Renal cortex interstitium (tissue), 11 donors: Measurements from ENCODE around the gene TEX261. TPM values are rescaled to one million over a fixed set of nuclear protein-coding genes. Genes with fewer than 3 reads are reported as not detected.

ENCODE experiments used
- DNase-seq, 11 donors: peaks; one replicate each; pipeline ENCODE4 v3.0.0-alpha.2; 2013; ENCODE audit warnings: low read depth in 9 of 11, low spot score in 4 of 11; ENCODE audit errors: extremely low read depth in 1 of 11
- polyA plus RNA-seq, 3 donors: library from polyadenylated mRNA; unstranded; fragments of 120-200 nt; gene quantifications; one replicate each; pipeline ENCODE4 v1.2.1, GENCODE V29; 2013; ENCODE audit not compliant: insufficient read length in 3 of 3

The TEX261 gene
- polyA plus RNA-seq, 3 donors = 49.8 to 55.9 (median 52.1) TPM

GRCh38 chr2:70946832-70947442, 47.7 kb downstream of the TEX261 start:
- peak in 5 of 11 donors; percentile 49 to 65 (median 57) for DNase-seq

GRCh38 chr2:70944111-70944690, 50.5 kb downstream of the TEX261 start:
- no peak for DNase-seq

- no peak for DNase-seq
These were observed 51.3 kb downstream of the TEX261 start for GRCh38 chr2:70943205-70943871.

- DNase-seq = no peak
These were observed 52.1 kb downstream of the TEX261 start for GRCh38 chr2:70942396-70943204.

- DNase-seq = no peak
These were observed 53.0 kb downstream of the TEX261 start for GRCh38 chr2:70941701-70942100.

GRCh38 chr2:70941186-70941585, 53.5 kb downstream of the TEX261 start:
- DNase-seq = no peak

- DNase-seq = no peak
These were observed 54.7 kb downstream of the TEX261 start for GRCh38 chr2:70939839-70940580.

- no peak for DNase-seq
These were observed 55.5 kb downstream of the TEX261 start for GRCh38 chr2:70939001-70939838.

GRCh38 chr2:70938586-70938950, 56.1 kb downstream of the TEX261 start:
- DNase-seq = no peak

GRCh38 chr2:70937866-70938585, 56.6 kb downstream of the TEX261 start:
- DNase-seq = no peak

GRCh38 chr2:70936979-70937811, 57.5 kb downstream of the TEX261 start:
- no peak for DNase-seq

GRCh38 chr2:70936165-70936978, 58.3 kb downstream of the TEX261 start:
- DNase-seq = no peak
